Measurements from ENCODE around the gene RBM4B. TPM values are rescaled to one million over a fixed set of nuclear protein-coding genes. Genes with fewer than 3 reads are reported as not detected.

Gene RBM4B
- total and polyA plus RNA-seq, 8 donors = 5.7 to 20.7 (median 8.3) TPM

GRCh38 chr11:66719111-66719872 lies 41.6 kb upstream of the RBM4B start:
- Histone ChIP-seq H3K27ac (peak overlapping the region; percentile 41 to 80 (median 72)), H3K4me3 (no peak overlapping the region), H3K4me1 (peaks cover 17 to 21% (median 19%) of the 10 kb centered on the region in 3 donors), H3K27me3 (no peaks in the 10 kb centered on the region), H3K36me3 (peaks cover 0 to 8% (median 0%) of the 10 kb centered on the region in 3 donors), H3K9me3 (no peaks in the 10 kb centered on the region)
- ATAC-seq (peak in 2 of 4 donors; percentile 1 to 10), FAIRE-seq (no peak), DNase-seq (no peak)
- intact Hi-C loops (cut with DNase I) = no loop called here
- TF ChIP-seq CTCF (IDR thresholded peaks at IDR 0.05) = no peak
- 70 to 79% methylated on average over 6 to 8 of the region's 8 CpGs for WGBS, 2 donors

GRCh38 chr11:66718320-66718971 lies 40.8 kb upstream of the RBM4B start:
- peak; percentile 72 to 89 (median 78) for DNase-seq
- no peak for FAIRE-seq
- H3K27ac ChIP-seq = peak overlapping the region; percentile 40 to 80 (median 72)

GRCh38 chr11:66717925-66718319 lies 40.2 kb upstream of the RBM4B start:
- ATAC-seq = peak; percentile 5 to 11 (median 7)
- Histone ChIP-seq H3K4me1 (peaks cover 17 to 19% (median 19%) of the 10 kb centered on the region in 3 donors), H3K4me3 (peak overlapping the region; percentile 18 to 49 (median 38)), H3K9me3 (no peaks in the 10 kb centered on the region), H3K27ac (peak overlapping the region; percentile 40 to 80 (median 72)), H3K27me3 (no peaks in the 10 kb centered on the region), H3K36me3 (peaks cover 0 to 18% (median 0%) of the 10 kb centered on the region in 3 donors)
- WGBS, 2 donors = 37 to 38% methylated on average over 14 of the region's 14 CpGs
- FAIRE-seq = no peak
- TF ChIP-seq CTCF (IDR thresholded peaks at IDR 0.05) = no peak
- intact Hi-C loops (cut with DNase I) = no loop called here
- peak in 3 of 6 donors; percentile 40 to 77 (median 66) for DNase-seq

More at GRCh38 chr11:66718320-66718971, 40.8 kb upstream of the RBM4B start:
- H3K9me3 ChIP-seq = no peaks in the 10 kb centered on the region
- TF ChIP-seq CTCF (IDR thresholded peaks at IDR 0.05) = peak in 2 of 4 donors; percentile 8 to 13
- intact Hi-C loops (cut with DNase I) = no loop called here
- H3K27me3 ChIP-seq = no peaks in the 10 kb centered on the region
- peaks cover 0 to 16% (median 0%) of the 10 kb centered on the region in 3 donors for H3K36me3 ChIP-seq
- H3K4me1 ChIP-seq = peaks cover 17 to 21% (median 19%) of the 10 kb centered on the region in 3 donors
- 8 to 20% methylated on average over 25 to 26 of the region's 26 CpGs for WGBS, 2 donors
- H3K4me3 ChIP-seq = peak overlapping the region; percentile 18 to 49 (median 38)
- peak; percentile 73 to 83 (median 79) for ATAC-seq

- no peak for FAIRE-seq
- no peaks in the 10 kb centered on the region for H3K27me3 ChIP-seq
- H3K4me3 ChIP-seq = peak overlapping the region in 2 of 4 donors; percentile 38 to 49
- no peak for ATAC-seq
- intact Hi-C loops (cut with DNase I) = no loop called here
- no peak for TF ChIP-seq CTCF (IDR thresholded peaks at IDR 0.05)
- H3K36me3 ChIP-seq = peaks cover 0 to 18% (median 0%) of the 10 kb centered on the region in 3 donors
- WGBS, 2 donors = 68 to 82% methylated on average over 3 of the region's 3 CpGs
- peaks cover 17 to 19% (median 19%) of the 10 kb centered on the region in 3 donors for H3K4me1 ChIP-seq
- no peak overlapping the region for H3K27ac ChIP-seq
- no peaks in the 10 kb centered on the region for H3K9me3 ChIP-seq
- no peak for DNase-seq
Observed at GRCh38 chr11:66716996-66717395, 39.3 kb upstream of the RBM4B start.
